Mesendoderm (in vitro differentiated cells): Measurements from ENCODE around the gene ZNF672.
"Not testable (repeated sequence)": the region's sequence is repeated elsewhere in the genome, so short reads cannot be mapped to it uniquely, and the experiment has no call there.

Experiments
- DNase-seq: peaks from one replicate; pipeline ENCODE4 v3.0.0; 2013
- H2AK5ac ChIP-seq: 2 replicates; pipeline ENCODE4 v1.6.1; 2013; ENCODE audit warnings: low read length, inconsistent platforms
- H2BK120ac ChIP-seq: 2 replicates; pipeline ENCODE4 v1.6.1; 2013; ENCODE audit warnings: low read depth, mild to moderate bottlenecking, low read length, moderate library complexity, mixed read lengths
- H2BK15ac ChIP-seq: replicated peaks from 2 replicates; pipeline ENCODE4 v1.6.1; 2013; ENCODE audit warnings: low read depth, mild to moderate bottlenecking, moderate library complexity
- H2BK5ac ChIP-seq: 2 replicates; pipeline ENCODE4 v1.6.1; 2013; ENCODE audit warnings: low read length, inconsistent platforms
- H3K18ac ChIP-seq: 2 replicates; pipeline ENCODE4 v1.6.1; 2013; ENCODE audit warnings: mild to moderate bottlenecking, low read length, mixed read lengths
- H3K23ac ChIP-seq: one replicate; pipeline ENCODE4 v1.6.1; 2013; ENCODE audit warnings: low read length
- H3K27ac ChIP-seq: 2 replicates; pipeline ENCODE4 v1.5.1; 2013; ENCODE audit warnings: low read depth, mild to moderate bottlenecking, inconsistent platforms, low read length, moderate library complexity
- H3K27me3 ChIP-seq: 2 replicates; pipeline ENCODE4 v1.6.1; 2013; ENCODE audit warnings: low read length, control low read depth, mild to moderate bottlenecking, inconsistent platforms; ENCODE audit not compliant: insufficient read depth, poor library complexity
- H3K36me3 ChIP-seq: 2 replicates; pipeline ENCODE4 v1.6.1; 2013; ENCODE audit warnings: low read length, inconsistent platforms; ENCODE audit not compliant: control insufficient read depth, insufficient read depth
- H3K4ac ChIP-seq: one replicate; pipeline ENCODE4 v1.6.1; 2013; ENCODE audit warnings: low read depth, mild to moderate bottlenecking, low read length, moderate library complexity
- H3K4me1 ChIP-seq: 2 replicates; pipeline ENCODE4 v1.6.1; 2013; ENCODE audit warnings: low read depth, low read length, inconsistent platforms; ENCODE audit not compliant: control insufficient read depth
- H3K4me2 ChIP-seq: 2 replicates; pipeline ENCODE4 v1.6.1; 2013; ENCODE audit warnings: low read length
- H3K4me3 ChIP-seq: 2 replicates; pipeline ENCODE4 v1.5.1; 2013; ENCODE audit warnings: mild to moderate bottlenecking, low read length
- H3K56ac ChIP-seq: one replicate; pipeline ENCODE4 v1.6.1; 2013; ENCODE audit warnings: low read length
- H3K79me1 ChIP-seq: 2 replicates; pipeline ENCODE4 v1.6.1; 2013; ENCODE audit warnings: low read length, inconsistent platforms
- H3K79me2 ChIP-seq: 2 replicates; pipeline ENCODE4 v1.6.1; 2013; ENCODE audit warnings: mild to moderate bottlenecking, low read length; ENCODE audit not compliant: control insufficient read depth, insufficient read depth
- H3K9ac ChIP-seq: 2 replicates; pipeline ENCODE4 v1.6.1; 2013; ENCODE audit warnings: low read length, inconsistent platforms
- H4K5ac ChIP-seq: one replicate; pipeline ENCODE4 v1.6.1; 2013; ENCODE audit warnings: low read length
- H4K8ac ChIP-seq: one replicate; pipeline ENCODE4 v1.6.1; 2013; ENCODE audit warnings: low read depth, mild to moderate bottlenecking, control low read depth, low read length, moderate library complexity
- WGBS: extraction: QIAGEN DNeasy Blood & Tissue Kit; methylation state at CpG from one replicate; pipeline ENCODE4 v1.1.7; 2013; ENCODE audit warnings: low lambda C conversion rate, missing lambda C conversion rate; ENCODE audit not compliant: insufficient coverage; ENCODE audit errors: extremely low coverage; 5-methylcytosine and 5-hydroxymethylcytosine counted together

ZNF672 gene

GRCh38 chr1:248793592-248793991 is 44.4 kb upstream of the ZNF672 start:
- Histone ChIP-seq H2BK5ac (no peak overlapping the region), H3K9ac (no peak overlapping the region), H3K36me3 (no peaks in the 10 kb centered on the region), H4K8ac (no peak overlapping the region), H3K4ac (no peak overlapping the region), H3K4me2 (no peak overlapping the region), H3K18ac (no peak overlapping the region), H4K5ac (no peak overlapping the region), H2AK5ac (no peak overlapping the region), H2BK120ac (no peak overlapping the region), H2BK15ac (no peak overlapping the region), H3K56ac (no peak overlapping the region), H3K79me2 (no peaks in the 10 kb centered on the region), H3K4me1 (no peaks in the 10 kb centered on the region), H3K27ac (no peak overlapping the region), H3K27me3 (no peaks in the 10 kb centered on the region), H3K79me1 (no peaks in the 10 kb centered on the region), H3K23ac (no peak overlapping the region), H3K4me3 (no peak overlapping the region)
- no peak for DNase-seq

- H3K4me2 ChIP-seq, H3K27ac ChIP-seq, H3K18ac ChIP-seq, H2BK120ac ChIP-seq, H2BK15ac ChIP-seq, H3K79me2 ChIP-seq, H4K8ac ChIP-seq, H3K23ac ChIP-seq, H3K4me1 ChIP-seq, H3K56ac ChIP-seq, DNase-seq, H2BK5ac ChIP-seq, H3K9ac ChIP-seq, H3K27me3 ChIP-seq, H3K4ac ChIP-seq, H3K36me3 ChIP-seq, H3K79me1 ChIP-seq, H4K5ac ChIP-seq, H2AK5ac ChIP-seq, H3K4me3 ChIP-seq: not testable (repeated sequence)
- WGBS: no CpG with 5 or more reads among the region's 5 CpGs
These were observed 43.4 kb upstream of the ZNF672 start for GRCh38 chr1:248794663-248795062.

DNA sequence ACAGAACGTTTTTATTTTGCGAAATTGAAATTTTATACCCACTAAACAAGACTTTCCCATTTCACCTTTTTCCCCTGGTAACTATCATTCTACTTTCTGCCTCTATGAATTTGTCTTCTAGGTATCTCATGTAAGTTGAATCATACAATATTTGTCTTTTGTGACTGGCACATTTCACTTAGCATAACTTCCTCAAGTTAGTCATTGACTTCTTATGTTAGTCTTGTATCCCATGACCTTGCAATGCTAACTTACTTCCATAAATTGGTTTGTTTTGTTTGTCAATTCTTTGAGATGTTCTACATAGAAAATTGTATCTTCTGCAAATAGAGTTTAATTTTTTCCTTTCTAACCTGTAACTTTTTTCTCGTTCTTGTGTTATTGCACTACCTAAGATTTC is 39.2 kb upstream of the ZNF672 start:
- Histone ChIP-seq H3K79me2 (no peaks in the 10 kb centered on the region), H2AK5ac (no peak overlapping the region), H4K5ac (no peak overlapping the region), H3K36me3 (no peaks in the 10 kb centered on the region), H3K4me1 (no peaks in the 10 kb centered on the region), H2BK5ac (no peak overlapping the region), H2BK120ac (no peak overlapping the region), H3K79me1 (no peaks in the 10 kb centered on the region), H3K4me2 (no peak overlapping the region), H3K4me3 (no peak overlapping the region), H3K27me3 (no peaks in the 10 kb centered on the region), H3K9ac (no peak overlapping the region), H3K56ac (no peak overlapping the region), H3K18ac (no peak overlapping the region), H3K4ac (no peak overlapping the region), H3K27ac (no peak overlapping the region), H3K23ac (no peak overlapping the region), H2BK15ac (no peak overlapping the region), H4K8ac (no peak overlapping the region)
- no peak for DNase-seq
- WGBS: no CpG with 5 or more reads among the region's 3 CpGs

DNA sequence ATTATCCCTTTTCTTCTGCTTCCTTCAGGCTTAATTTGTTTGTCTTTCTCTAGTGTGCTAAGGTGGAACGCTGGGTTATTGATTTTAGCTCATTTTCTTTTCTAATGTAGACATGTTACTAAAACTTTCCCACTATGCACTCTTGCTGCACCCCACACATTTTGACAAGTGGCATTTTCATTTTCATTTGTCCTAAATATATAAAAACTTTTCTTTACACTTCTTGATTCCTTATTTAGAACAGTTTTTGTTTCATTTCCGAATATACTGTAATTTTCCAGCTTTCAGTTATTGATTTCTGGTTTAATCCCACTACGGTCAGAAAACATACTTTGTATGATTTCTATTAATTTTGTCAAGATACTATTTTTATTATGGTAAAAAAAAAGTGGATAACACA is 37.6 kb upstream of the ZNF672 start:
- H3K23ac ChIP-seq: no peak overlapping the region
- H3K4me3 ChIP-seq: no peak overlapping the region
- no peak overlapping the region for H2BK120ac ChIP-seq
- no peak overlapping the region for H3K18ac ChIP-seq
- no peak overlapping the region for H3K9ac ChIP-seq
- no peak overlapping the region for H3K27ac ChIP-seq
- H2BK15ac ChIP-seq: no peak overlapping the region
- no CpG with 5 or more reads among the region's 3 CpGs for WGBS
- H2AK5ac ChIP-seq: no peak overlapping the region
- H3K79me2 ChIP-seq: no peaks in the 10 kb centered on the region
- no peak for DNase-seq
- no peaks in the 10 kb centered on the region for H3K27me3 ChIP-seq
- no peak overlapping the region for H3K4ac ChIP-seq
- no peak overlapping the region for H3K4me2 ChIP-seq
- no peaks in the 10 kb centered on the region for H3K4me1 ChIP-seq
- no peak overlapping the region for H4K5ac ChIP-seq
- H2BK5ac ChIP-seq: no peak overlapping the region
- H3K36me3 ChIP-seq: no peaks in the 10 kb centered on the region
- H3K79me1 ChIP-seq: no peaks in the 10 kb centered on the region
- H3K56ac ChIP-seq: no peak overlapping the region
- H4K8ac ChIP-seq: no peak overlapping the region

GRCh38 chr1:248802454-248802853 is 35.6 kb upstream of the ZNF672 start:
- Histone ChIP-seq H3K79me2 (no peaks in the 10 kb centered on the region), H3K4me1 (no peaks in the 10 kb centered on the region), H2AK5ac (no peak overlapping the region), H3K9ac (no peak overlapping the region), H4K8ac (no peak overlapping the region), H3K4me2 (no peak overlapping the region), H3K27ac (no peak overlapping the region), H2BK5ac (no peak overlapping the region), H3K36me3 (no peaks in the 10 kb centered on the region), H3K79me1 (no peaks in the 10 kb centered on the region), H4K5ac (no peak overlapping the region), H3K4ac (no peak overlapping the region), H2BK15ac (no peak overlapping the region), H2BK120ac (no peak overlapping the region), H3K18ac (no peak overlapping the region), H3K4me3 (no peak overlapping the region), H3K23ac (no peak overlapping the region), H3K27me3 (no peaks in the 10 kb centered on the region), H3K56ac (no peak overlapping the region)
- WGBS: no CpG with 5 or more reads among the region's 6 CpGs
- DNase-seq: no peak

DNA sequence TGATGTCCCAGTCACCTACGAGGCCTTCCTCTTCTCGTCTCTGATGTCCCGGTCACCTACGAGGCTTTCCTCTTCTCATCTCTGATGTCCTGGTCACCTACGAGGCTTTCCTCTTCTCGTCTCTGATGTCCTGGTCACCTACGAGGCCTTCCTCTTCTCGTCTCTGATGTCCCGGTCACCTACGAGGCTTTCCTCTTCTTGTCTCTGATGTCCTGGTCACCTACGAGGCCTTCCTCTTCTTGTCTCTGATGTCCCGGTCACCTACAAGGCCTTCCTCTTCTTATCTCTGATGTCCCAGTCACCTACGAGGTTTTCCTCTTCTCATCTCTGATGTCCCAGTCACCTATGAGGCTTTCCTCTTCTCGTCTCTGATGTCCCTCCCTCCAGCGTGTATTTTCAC is 34.5 kb upstream of the ZNF672 start:
- H3K18ac ChIP-seq, H3K4me1 ChIP-seq, H2BK120ac ChIP-seq, H2BK5ac ChIP-seq, H4K5ac ChIP-seq, H3K4me2 ChIP-seq, H3K27ac ChIP-seq, H3K56ac ChIP-seq, DNase-seq, H4K8ac ChIP-seq, H3K9ac ChIP-seq, H3K27me3 ChIP-seq, H2AK5ac ChIP-seq, H3K4ac ChIP-seq, H3K79me2 ChIP-seq, H3K36me3 ChIP-seq, H3K4me3 ChIP-seq, H3K23ac ChIP-seq, H2BK15ac ChIP-seq, H3K79me1 ChIP-seq: not testable (repeated sequence)
- WGBS: no CpG with 5 or more reads among the region's 15 CpGs
